NCI-H2107 (cell line): ENCODE measurements around the gene CCDC117.
"Not testable (repeated sequence)": the region's sequence is repeated elsewhere in the genome, so short reads cannot be mapped to it uniquely, and the experiment has no call there.

Experiments used
- DNase-seq: peaks from one replicate; lab custom pipeline; 2025; lab: John Stamatoyannopoulos, UW

Gene CCDC117

GRCh38 chr22:28772633-28773460 is at the start of gene CCDC117:
Gene CCDC117, plus strand, starts transcription at chr22:28772695. Its CDS starts 155 bp downstream, at chr22:28772850.
- peak; percentile 53 for DNase-seq

GRCh38 chr22:28728002-28728401 is 44.5 kb upstream of the CCDC117 start:
- DNase-seq = no peak

DNA sequence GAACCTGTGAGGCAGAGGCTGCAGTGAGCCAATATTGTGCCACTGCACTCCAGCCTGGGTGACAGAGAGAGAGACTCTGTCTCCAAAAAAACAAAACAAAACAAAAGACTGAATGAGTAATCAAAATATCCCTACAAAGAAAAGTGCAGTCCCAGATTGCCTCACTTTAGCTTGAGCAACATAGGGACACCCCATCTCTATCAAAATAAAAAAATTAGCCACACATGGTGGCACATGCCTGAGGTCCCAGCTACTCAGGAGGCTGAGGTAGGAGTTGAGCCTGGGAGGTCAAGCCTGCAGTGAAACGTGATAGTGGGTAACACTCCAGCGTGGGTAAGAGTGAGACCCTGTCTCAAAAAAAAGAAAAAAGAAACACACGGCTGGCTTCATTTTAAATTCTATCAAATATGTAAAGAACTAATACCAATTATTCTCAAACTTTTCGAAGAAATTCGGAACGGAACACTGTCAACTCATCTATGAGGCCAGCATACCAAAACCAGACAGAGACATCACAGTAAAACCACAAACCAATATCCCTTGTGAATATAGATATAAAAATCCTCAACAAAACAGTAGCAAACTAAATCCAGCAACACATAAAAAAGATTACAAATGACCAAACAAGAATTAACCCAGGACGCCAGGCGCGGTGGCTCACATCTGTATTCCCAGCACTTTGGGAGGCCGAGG is 43.7 kb upstream of the CCDC117 start:
- DNase-seq = no peak

DNA sequence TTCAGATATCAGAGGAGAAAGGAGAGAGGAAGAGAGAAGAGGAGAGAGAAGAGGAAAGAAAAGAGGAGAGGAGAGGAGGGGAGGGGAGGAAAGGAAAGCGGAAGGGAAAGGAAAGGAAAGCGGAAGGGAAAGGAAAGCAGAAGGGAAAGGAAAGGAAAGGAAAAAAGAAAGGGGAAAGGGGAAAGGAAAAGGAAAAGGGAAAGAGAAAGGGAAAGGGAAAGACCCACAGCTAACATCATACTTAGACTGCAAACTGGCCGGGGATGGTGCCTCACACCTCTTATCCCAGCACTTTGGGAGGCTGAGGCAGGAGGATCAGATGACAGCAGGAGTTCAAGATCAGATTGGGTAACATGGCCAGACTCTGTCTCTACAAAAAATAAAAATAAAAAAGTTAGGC is 42.3 kb upstream of the CCDC117 start:
- no peak for DNase-seq

DNA sequence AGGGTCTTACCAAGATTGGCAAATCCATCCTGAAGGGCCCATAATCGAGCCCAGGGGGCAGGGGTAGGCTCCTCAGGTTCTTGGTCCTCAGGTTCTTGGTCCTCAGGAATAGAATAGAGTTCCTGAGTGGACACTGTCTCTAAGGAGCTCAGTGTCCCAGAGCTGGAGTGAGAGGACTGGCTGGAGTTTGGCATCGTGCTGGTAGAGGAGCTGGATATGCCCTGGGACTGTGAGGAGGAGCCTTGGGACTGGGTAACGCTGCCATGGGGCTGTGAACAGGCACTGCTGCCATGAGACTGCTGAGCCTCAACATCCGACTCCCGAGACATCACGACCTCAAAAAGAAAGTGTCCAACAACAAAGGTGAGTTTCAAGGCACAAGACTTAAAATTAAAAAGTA is 38.1 kb upstream of the CCDC117 start:
- no peak for DNase-seq

- DNase-seq = no peak
Observed at GRCh38 chr22:28736301-28737155, 36.0 kb upstream of the CCDC117 start.

GRCh38 chr22:28737701-28738100 is 34.8 kb upstream of the CCDC117 start:
- no peak for DNase-seq

GRCh38 chr22:28738876-28739275 is 33.6 kb upstream of the CCDC117 start:
- DNase-seq = not testable (repeated sequence)

DNA sequence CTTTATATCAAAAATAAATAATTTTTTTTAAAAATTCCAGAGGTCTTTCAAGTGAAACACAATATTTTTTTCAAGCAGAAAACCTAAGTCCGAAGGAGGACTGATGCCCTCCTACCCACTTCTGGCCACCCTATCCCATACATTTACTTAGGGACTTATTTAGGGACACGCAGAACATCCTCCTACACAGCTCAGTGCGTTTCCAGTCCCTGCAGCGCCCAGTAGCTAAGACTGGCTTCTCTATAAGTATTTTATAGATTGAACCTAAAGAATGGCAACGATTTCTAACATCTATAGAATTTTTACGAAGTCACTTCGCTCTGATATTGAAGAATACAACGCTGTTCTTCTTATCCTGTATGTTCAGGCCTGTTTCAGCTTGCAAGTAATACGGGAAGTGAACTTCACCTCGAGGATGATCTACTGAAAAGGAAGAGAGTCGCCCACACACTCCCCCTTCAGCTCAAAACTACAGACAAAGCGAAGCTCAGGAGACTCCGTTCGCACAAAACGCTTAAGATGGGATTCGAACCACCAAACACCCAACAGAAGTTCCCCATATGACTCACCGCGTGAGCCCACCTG is 31.2 kb upstream of the CCDC117 start:
- no peak for DNase-seq

DNA sequence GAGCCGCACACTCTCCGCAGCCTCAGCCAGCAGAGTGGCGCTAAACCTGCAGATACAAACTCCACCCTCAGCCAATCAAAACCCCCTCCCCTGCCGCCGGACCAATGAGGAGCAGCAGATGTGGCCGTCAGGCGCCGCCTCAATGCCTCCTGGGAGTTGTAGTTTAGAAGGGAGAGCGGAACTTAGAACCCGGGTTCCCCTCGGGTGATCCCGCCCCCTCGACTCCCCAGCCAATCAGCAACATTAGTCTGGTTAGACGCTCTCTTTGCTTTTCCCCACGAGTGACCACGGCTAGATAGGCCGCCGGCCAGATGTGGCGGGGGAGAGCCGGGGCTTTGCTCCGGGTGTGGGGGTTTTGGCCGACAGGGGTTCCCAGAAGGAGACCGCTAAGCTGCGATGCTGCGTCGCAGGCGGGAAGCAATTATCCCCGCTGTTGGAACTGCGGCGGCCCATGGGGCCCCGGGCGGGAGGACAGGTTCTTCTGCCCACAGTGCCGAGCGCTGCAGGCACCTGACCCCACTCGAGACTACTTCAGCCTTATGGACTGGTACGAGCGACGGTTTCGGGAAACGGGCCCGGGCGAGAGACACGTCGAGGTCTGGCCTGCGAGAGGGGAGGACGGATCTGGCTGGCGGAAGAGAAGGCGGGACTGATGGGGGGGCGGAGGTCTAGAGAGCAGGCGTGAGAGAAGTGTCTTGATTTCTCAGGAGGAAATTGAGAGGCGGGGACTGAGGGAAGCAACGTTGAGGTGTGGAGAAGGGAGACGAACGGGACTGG is 30.5 kb upstream of the CCDC117 start, which contains the start of the genes CHEK2 and HSCB:
Gene CHEK2 (minus strand): TSS at position 36 of the 777 bp plus-strand sequence. CDS start 7,099 bp downstream, outside the sequence.
Gene HSCB (plus strand): TSS at position 255 of the 777 bp plus-strand sequence. CDS start 57 bp downstream, at position 312.
- peak; percentile 80 for DNase-seq

DNA sequence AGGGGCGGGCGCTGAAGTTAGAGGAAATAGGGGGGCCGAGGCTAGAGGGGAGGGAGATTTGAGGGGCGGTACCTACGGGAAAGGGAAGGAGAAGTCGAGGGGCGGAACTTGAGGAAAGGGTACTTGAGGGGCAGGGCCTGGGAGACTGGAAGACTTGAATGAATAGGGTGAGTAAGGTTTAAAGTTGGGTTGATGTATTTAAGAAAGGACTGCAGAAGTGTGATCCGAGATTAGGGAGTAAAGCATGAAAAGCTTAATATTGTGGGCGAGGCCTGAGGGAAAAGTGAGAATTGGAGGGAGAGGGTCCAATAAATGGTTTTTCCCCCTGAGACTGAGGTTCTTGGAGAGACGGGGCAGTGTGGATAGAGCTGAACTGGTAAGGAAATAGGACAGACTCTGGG is 29.9 kb upstream of the CCDC117 start:
- DNase-seq = no peak

- no peak for DNase-seq
Observed at GRCh38 chr22:28743852-28744251, 28.6 kb upstream of the CCDC117 start.

DNA sequence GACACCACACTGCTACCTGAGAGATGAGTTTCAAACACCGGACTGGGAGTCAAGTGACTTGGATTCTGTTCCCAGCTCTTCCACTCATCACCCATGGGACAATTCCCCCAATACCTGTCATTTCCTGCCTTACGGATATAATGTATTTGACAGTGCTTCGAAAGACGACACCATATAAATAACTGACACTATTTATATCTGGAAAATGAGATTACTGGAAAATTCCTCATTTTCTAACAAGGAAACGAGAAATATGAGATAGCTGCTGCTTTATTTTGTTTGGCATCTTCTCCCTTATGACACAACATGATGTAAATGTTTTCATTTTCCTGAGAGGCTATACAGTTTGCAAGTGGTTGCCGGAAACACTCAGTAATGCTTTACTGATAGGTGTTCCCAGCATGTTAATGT is 22.0 kb upstream of the CCDC117 start:
- DNase-seq = no peak

DNA sequence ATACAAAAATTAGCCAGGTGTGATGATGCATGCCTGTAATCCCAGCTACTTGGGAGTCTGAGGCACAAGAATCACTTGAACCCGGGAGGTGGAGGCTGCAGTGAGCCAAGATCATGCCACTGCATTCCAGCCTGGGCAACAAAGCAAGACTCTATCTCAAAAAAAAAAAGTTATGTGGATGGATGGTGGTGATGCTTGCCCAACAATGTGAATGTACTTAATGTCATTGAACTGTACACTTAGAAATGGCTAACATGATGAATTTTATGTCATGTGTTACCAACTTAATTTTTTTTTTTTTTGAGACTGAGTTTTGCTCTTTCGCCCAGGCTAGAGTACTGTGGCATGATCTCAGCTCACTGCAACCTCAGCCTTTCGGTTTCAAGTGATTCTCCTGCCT is 18.0 kb upstream of the CCDC117 start:
- not testable (repeated sequence) for DNase-seq

GRCh38 chr22:28759861-28760560 is 12.5 kb upstream of the CCDC117 start:
- DNase-seq = no peak

DNA sequence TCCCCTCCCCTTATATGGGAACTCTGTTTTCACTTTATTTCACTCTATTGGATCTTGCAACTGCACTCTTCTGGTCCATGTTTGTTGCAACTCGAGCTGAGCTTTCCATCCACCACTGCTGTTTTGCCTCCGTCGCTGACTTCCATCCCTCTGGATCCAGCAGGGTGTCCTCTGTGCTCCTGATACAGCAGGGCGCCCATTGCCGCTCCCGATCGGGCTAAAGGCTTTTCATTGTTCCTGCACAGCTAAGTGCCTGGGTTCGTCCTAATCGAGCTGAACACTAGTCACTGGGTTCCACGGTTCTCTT is 11.1 kb upstream of the CCDC117 start:
- DNase-seq = no peak

- DNase-seq = not testable (repeated sequence)
Observed at GRCh38 chr22:28762000-28762399, 10.5 kb upstream of the CCDC117 start.

- DNase-seq = no peak
Observed at GRCh38 chr22:28766628-28767027, 5.9 kb upstream of the CCDC117 start.

DNA sequence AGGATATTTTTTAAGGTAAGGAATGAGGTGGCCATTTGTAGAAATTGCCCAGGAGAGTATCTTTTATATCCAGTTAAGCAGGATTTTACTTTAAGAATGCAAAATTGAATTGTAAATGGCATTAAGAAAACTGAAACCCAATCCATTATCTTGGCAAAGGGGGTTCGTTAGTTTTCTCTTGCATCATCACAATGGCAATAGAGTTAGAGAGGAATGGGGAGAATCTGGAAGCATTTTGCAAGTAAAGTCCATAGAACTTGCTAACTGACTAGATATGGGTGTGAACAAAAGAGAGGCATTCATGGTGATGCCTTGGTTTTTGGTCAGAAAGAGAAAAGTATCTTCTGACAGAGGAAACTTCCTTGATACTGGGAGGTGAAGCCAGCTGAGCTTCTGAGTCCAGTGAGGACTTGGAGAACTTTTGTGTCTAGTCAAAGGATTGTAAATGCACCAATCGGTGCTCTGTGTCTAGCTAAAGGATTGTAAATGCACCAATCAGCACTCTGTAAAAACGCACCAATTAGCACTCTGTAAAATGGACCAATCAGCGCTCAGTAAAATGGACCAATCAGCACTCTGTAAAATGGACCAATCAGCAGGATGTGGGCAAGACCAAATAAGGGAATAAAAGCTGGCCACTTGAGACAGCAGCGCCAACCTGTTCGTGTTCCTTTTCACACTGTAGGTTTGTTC is 3.6 kb upstream of the CCDC117 start:
- DNase-seq = no peak
